NB4 (cell line): ENCODE data around the gene ATAD1.

ENCODE experiments used
- CTCF ChIP-seq: IDR thresholded peaks from one replicate; pipeline ENCODE4 v1.5.1; 2012; ENCODE audit warnings: low read depth, low read length
- MAX ChIP-seq: IDR thresholded peaks from 2 replicates; pipeline ENCODE4 v1.6.1; 2011; ENCODE audit warnings: low read depth, low read length
- MYC ChIP-seq: IDR thresholded peaks from 2 replicates; pipeline ENCODE4 v1.6.1; 2011; ENCODE audit warnings: low read depth, low read length
- POLR2A ChIP-seq: IDR thresholded peaks from 2 replicates; pipeline ENCODE4 v1.6.1; 2011; ENCODE audit warnings: mild to moderate bottlenecking; ENCODE audit not compliant: insufficient read length; ENCODE audit errors: extremely low read depth

GRCh38 chr10:87703771-87704170, 114.3 kb downstream of the ATAD1 start:
- TF ChIP-seq MAX = no peak
- no peak for TF ChIP-seq CTCF
- no peak for TF ChIP-seq MYC
- no peak for TF ChIP-seq POLR2A
